Transverse colon (tissue), 3 donors: ENCODE data around the gene UNC13B.

Experiments used
- POLR2A ChIP-seq: fragments of 450-650 bp; IDR thresholded peaks from one replicate; pipeline ENCODE4 v1.6.1; 2016; ENCODE audit warnings: antibody characterized with exemption, mild to moderate bottlenecking, moderate library complexity
- TF ChIP-seq, protein P1 (sequence below), 5 experiments: fragments of 200-600 bp in 3 of 5; fragments of 450-650 bp in 2 of 5; sonication (generic) in 3 of 5; IDR thresholded peaks; 1 replicate in 2 of 5; 2 replicates in 3 of 5; pipeline ENCODE4 v1.5.1; 2016 to 2017; ENCODE audit warnings: antibody characterized with exemption in 5 of 5, inconsistent platforms in 3 of 5, mild to moderate bottlenecking in 2 of 5, moderate library complexity in 1 of 5

DNA sequence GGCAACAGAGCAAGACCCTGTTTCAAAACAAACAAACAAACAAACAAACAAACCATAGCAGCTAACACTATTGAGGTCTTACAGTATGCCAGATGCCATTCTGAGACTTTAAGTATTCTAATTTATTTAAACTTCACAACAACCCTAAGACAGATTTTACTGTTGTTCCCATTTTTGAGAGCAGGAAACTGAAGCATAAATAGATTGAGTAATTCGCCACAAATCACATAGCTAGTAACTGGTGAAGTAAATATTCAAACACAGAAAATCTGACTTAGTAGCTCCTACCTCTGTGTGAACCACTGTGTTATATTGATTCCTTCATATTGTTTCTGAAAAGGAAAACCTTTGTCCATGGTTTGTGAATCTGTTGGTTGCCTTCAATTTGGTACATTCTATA, 98.4 kb downstream of the UNC13B start:
- no peak for TF ChIP-seq POLR2A
- TF ChIP-seq, protein P1, sequence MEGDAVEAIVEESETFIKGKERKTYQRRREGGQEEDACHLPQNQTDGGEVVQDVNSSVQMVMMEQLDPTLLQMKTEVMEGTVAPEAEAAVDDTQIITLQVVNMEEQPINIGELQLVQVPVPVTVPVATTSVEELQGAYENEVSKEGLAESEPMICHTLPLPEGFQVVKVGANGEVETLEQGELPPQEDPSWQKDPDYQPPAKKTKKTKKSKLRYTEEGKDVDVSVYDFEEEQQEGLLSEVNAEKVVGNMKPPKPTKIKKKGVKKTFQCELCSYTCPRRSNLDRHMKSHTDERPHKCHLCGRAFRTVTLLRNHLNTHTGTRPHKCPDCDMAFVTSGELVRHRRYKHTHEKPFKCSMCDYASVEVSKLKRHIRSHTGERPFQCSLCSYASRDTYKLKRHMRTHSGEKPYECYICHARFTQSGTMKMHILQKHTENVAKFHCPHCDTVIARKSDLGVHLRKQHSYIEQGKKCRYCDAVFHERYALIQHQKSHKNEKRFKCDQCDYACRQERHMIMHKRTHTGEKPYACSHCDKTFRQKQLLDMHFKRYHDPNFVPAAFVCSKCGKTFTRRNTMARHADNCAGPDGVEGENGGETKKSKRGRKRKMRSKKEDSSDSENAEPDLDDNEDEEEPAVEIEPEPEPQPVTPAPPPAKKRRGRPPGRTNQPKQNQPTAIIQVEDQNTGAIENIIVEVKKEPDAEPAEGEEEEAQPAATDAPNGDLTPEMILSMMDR (IDR thresholded peaks at IDR 0.05) = no peak
